Subcutaneous abdominal adipose tissue (tissue), 5 donors: ENCODE measurements around the gene BMP7.

ENCODE experiments used
- H3K27ac ChIP-seq: one replicate; pipeline ENCODE4 v1.7.0; 2013; ENCODE audit warnings: low read depth, mild to moderate bottlenecking, inconsistent platforms, low read length, moderate library complexity
- H3K27me3 ChIP-seq, 5 donors: one replicate each; pipeline ENCODE4 v1.7.0; 2013; ENCODE audit warnings: low read length in 5 of 5, inconsistent platforms in 1 of 5; ENCODE audit not compliant: control insufficient read depth in 5 of 5, insufficient read depth in 4 of 5
- H3K36me3 ChIP-seq, 5 donors: one replicate each; pipeline ENCODE4 v1.7.0; 2013; ENCODE audit warnings: low read length in 5 of 5; ENCODE audit not compliant: control insufficient read depth in 5 of 5, insufficient read depth in 5 of 5
- H3K4me1 ChIP-seq, 5 donors: one replicate each; pipeline ENCODE4 v1.7.0; 2013; ENCODE audit warnings: low read length in 5 of 5, mild to moderate bottlenecking in 3 of 5, moderate library complexity in 1 of 5; ENCODE audit not compliant: control insufficient read depth in 5 of 5, insufficient read depth in 5 of 5
- H3K4me3 ChIP-seq, 5 donors: one replicate each; pipeline ENCODE4 v1.7.0; 2013; ENCODE audit warnings: low read length in 5 of 5, low read depth in 1 of 5
- H3K9ac ChIP-seq, 5 donors: one replicate each; pipeline ENCODE4 v1.7.0; 2013; ENCODE audit warnings: low read length in 5 of 5, mild to moderate bottlenecking in 4 of 5, moderate library complexity in 3 of 5
- H3K9me3 ChIP-seq, 5 donors: one replicate each; pipeline ENCODE4 v1.7.0; 2013; ENCODE audit warnings: low read length in 5 of 5; ENCODE audit not compliant: control insufficient read depth in 5 of 5
- donor health status: healthy.
- donor health status: healthy.
- donor health status: healthy.
- donor health status: healthy.
- donor health status: healthy.

BMP7 gene

GRCh38 chr20:57190536-57191264 lies 75.7 kb downstream of the BMP7 start:
- Histone ChIP-seq H3K4me1 (peaks cover 0 to 9% (median 0%) of the 10 kb centered on the region in 5 donors), H3K4me3 (no peak overlapping the region), H3K9ac (no peak overlapping the region), H3K27me3 (peaks cover 0 to 8% (median 5%) of the 10 kb centered on the region in 5 donors), H3K27ac (no peak overlapping the region), H3K9me3 (no peaks in the 10 kb centered on the region), H3K36me3 (no peaks in the 10 kb centered on the region)

GRCh38 chr20:57189713-57190112 lies 76.7 kb downstream of the BMP7 start:
- Histone ChIP-seq H3K36me3 (no peaks in the 10 kb centered on the region), H3K4me1 (peaks cover 0 to 5% (median 0%) of the 10 kb centered on the region in 5 donors), H3K4me3 (no peak overlapping the region), H3K27ac (no peak overlapping the region), H3K9ac (no peak overlapping the region), H3K27me3 (peaks cover 0 to 9% (median 5%) of the 10 kb centered on the region in 5 donors), H3K9me3 (no peaks in the 10 kb centered on the region)

DNA sequence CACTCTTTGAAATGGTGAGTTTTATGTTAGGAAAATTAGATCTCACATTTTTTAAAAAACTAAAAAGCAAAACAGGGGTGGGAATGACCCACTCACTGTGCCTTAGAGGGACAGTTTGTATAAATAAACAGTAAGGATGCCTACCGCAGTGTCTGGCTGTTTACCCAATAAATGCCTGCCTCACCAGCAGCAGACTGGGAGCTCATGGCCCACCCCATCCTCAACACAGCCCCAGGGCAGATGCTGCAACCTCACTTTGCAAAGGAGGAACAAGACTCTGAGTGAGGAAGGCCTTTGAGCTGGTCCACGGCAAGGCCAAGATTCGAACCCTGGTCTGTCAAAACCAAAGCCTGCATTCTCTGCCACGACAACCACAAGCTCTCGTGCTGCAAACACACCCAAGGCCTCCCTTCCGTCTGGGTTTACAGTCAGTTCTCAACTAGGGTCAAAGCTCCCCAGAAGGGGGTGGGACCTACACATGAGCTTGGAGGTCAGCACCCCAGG lies 77.8 kb downstream of the BMP7 start:
- Histone ChIP-seq H3K9me3 (no peaks in the 10 kb centered on the region), H3K4me1 (peaks cover 0 to 5% (median 0%) of the 10 kb centered on the region in 5 donors), H3K27ac (no peak overlapping the region), H3K9ac (no peak overlapping the region), H3K4me3 (no peak overlapping the region), H3K27me3 (peaks cover 0 to 15% (median 6%) of the 10 kb centered on the region in 5 donors), H3K36me3 (no peaks in the 10 kb centered on the region)

GRCh38 chr20:57188056-57188455 lies 78.4 kb downstream of the BMP7 start:
- H3K4me3 ChIP-seq = no peak overlapping the region
- H3K36me3 ChIP-seq = no peaks in the 10 kb centered on the region
- H3K9ac ChIP-seq = no peak overlapping the region
- H3K9me3 ChIP-seq = no peaks in the 10 kb centered on the region
- H3K27me3 ChIP-seq = peaks cover 0 to 19% (median 8%) of the 10 kb centered on the region in 5 donors
- no peak overlapping the region for H3K27ac ChIP-seq
- peaks cover 0 to 5% (median 0%) of the 10 kb centered on the region in 5 donors for H3K4me1 ChIP-seq

GRCh38 chr20:57187068-57187634 lies 79.3 kb downstream of the BMP7 start:
- no peak overlapping the region for H3K27ac ChIP-seq
- H3K4me3 ChIP-seq = no peak overlapping the region
- H3K27me3 ChIP-seq = peaks cover 4 to 24% (median 9%) of the 10 kb centered on the region in 5 donors
- H3K4me1 ChIP-seq = peaks cover 0 to 5% (median 0%) of the 10 kb centered on the region in 5 donors
- no peak overlapping the region for H3K9ac ChIP-seq
- no peaks in the 10 kb centered on the region for H3K9me3 ChIP-seq
- no peaks in the 10 kb centered on the region for H3K36me3 ChIP-seq

- no peaks in the 10 kb centered on the region for H3K36me3 ChIP-seq
- H3K4me1 ChIP-seq = peaks cover 0 to 5% (median 0%) of the 10 kb centered on the region in 5 donors
- H3K27me3 ChIP-seq = peaks cover 6 to 25% (median 14%) of the 10 kb centered on the region in 5 donors
- H3K27ac ChIP-seq = no peak overlapping the region
- H3K9ac ChIP-seq = no peak overlapping the region
- H3K9me3 ChIP-seq = no peaks in the 10 kb centered on the region
- H3K4me3 ChIP-seq = no peak overlapping the region
Measured at GRCh38 chr20:57186192-57186591, 80.2 kb downstream of the BMP7 start.

DNA sequence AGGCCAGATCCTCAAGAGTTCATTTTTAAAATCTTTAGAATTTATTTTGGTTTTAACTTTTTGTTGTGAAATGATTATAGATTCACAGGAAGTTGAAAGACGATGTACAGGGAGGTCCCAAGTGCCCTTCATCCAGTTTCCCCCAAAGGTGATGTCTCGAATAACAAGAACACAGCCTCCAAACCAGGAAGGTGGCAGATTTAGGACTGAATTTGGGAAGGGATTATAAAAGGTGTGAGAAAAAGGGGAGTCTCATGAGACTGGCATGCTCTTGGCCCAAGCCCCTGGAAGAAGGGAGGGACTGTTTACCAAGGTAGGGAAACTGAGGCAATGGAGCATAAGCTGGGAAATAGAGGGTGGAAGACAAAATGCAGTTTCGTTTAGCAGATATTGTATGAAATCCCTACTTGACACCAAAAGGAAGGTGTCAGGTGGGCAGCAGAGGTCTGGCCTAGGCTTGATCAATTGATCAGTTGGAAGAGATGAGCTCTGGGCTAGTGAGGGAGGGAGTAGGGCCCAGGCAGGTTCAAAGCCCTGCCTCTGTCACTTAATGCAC lies 81.2 kb downstream of the BMP7 start:
- H3K4me1 ChIP-seq = no peaks in the 10 kb centered on the region
- H3K36me3 ChIP-seq = no peaks in the 10 kb centered on the region
- H3K9ac ChIP-seq = no peak overlapping the region
- no peaks in the 10 kb centered on the region for H3K9me3 ChIP-seq
- H3K27ac ChIP-seq = no peak overlapping the region
- no peak overlapping the region for H3K4me3 ChIP-seq
- H3K27me3 ChIP-seq = peaks cover 6 to 25% (median 14%) of the 10 kb centered on the region in 5 donors

GRCh38 chr20:57183457-57184009 lies 82.9 kb downstream of the BMP7 start:
- Histone ChIP-seq H3K27ac (no peak overlapping the region), H3K27me3 (peaks cover 11 to 31% (median 16%) of the 10 kb centered on the region in 5 donors), H3K4me1 (no peaks in the 10 kb centered on the region), H3K9ac (no peak overlapping the region), H3K36me3 (no peaks in the 10 kb centered on the region), H3K4me3 (no peak overlapping the region), H3K9me3 (no peaks in the 10 kb centered on the region)

DNA sequence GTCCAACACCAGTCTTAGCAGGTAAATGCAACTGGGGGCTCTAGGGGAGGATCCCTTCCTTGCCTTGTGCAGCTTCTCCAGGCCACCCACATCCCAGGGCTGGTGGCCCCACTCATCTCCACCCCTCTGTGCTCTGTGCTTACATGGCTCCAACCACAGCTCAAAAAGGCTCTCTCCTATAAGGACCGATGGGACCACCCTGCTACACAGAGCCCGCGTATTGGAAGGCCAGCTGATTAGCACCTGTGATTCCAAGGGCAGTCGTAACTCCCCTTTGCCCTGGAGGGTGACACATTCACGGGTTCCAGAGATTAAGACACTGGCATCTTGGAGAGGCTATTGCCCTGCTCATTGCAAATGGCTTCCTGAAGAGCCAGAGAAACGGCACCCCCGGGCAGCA lies 84.8 kb downstream of the BMP7 start:
- H3K9me3 ChIP-seq = no peaks in the 10 kb centered on the region
- H3K36me3 ChIP-seq = no peaks in the 10 kb centered on the region
- H3K9ac ChIP-seq = no peak overlapping the region
- H3K4me1 ChIP-seq = no peaks in the 10 kb centered on the region
- no peak overlapping the region for H3K4me3 ChIP-seq
- no peak overlapping the region for H3K27ac ChIP-seq
- H3K27me3 ChIP-seq = peaks cover 11 to 34% (median 25%) of the 10 kb centered on the region in 5 donors

DNA sequence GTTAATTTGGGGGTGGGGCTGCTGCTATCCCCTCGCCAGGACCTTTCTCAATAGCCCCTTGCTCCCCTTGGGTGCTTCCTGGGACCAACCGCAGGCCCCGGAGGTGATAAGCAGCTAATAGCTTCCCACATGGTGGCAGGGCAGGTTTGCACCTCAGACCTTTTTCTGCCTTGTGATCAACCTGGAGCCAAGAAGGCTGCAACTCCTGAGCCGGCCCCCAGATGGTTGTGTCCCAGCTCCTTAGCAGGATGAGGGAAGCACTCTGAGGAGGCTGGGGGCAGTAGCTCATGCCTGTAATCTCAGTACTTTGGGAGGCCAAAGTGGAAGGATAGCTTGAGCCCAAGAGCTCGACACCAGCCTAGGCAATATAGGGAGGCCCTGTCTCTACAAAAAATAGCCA lies 85.5 kb downstream of the BMP7 start:
- H3K27ac ChIP-seq = no peak overlapping the region
- H3K36me3 ChIP-seq = no peaks in the 10 kb centered on the region
- peaks cover 11 to 32% (median 27%) of the 10 kb centered on the region in 5 donors for H3K27me3 ChIP-seq
- no peaks in the 10 kb centered on the region for H3K9me3 ChIP-seq
- H3K4me1 ChIP-seq = no peaks in the 10 kb centered on the region
- no peak overlapping the region for H3K4me3 ChIP-seq
- no peak overlapping the region for H3K9ac ChIP-seq
